ENCODE results near the gene SLC16A5. TPM values are rescaled to one million over a fixed set of nuclear protein-coding genes. Genes with fewer than 3 reads are reported as not detected.

Gene SLC16A5
- total RNA-seq, 4 donors from 2014 or later: 41.1 to 101 (median 62.6) TPM

DNA sequence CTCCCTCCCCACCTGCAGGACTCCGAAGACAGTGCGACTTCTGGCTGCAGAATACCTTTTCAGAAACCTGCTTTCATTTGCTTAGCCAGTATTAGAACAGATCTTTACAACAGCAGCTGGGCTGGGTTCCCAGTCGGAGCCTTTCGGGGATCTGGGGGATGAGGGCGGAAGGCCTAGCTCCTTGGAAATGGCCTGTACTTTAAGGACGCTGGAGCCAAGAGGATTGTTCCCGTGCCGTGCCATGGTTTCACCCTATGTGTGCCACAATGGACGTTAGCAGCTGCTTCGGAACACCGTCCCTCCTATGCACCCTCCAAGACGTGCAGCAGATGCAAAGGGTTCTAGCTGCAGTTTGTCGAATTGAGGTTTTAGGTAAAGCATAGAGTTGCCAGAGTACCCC, 24.6 kb upstream of the SLC16A5 start:
- no peak overlapping the region for H3K4me3 ChIP-seq (ENCODE audit: low read depth, poor library complexity, severe bottlenecking)

DNA sequence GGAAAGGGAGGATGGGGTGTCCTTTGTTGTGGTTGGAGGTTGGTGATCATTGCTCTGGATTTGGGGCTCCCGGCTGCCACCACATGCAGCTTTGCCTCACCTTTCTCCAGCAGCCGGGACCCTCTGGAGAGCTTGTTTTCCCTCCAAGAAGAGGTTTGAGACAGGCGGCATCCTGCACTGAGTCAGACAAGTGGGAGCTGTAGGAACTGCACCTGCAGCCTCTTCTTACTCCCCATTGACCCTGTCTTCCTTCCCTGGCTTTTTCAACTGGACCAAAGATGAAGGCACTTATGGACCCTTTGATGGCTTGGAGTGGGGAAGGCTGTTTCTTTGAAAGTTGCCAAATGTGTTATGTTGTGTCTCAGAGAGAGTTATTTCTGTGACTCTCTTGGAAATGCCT, 24.1 kb upstream of the SLC16A5 start:
- WGBS, 2 donors: 83 to 85% methylated on average over 3 of the region's 3 CpGs
- no peak for TF ChIP-seq POLR2A (IDR thresholded peaks at IDR 0.05)
- TF ChIP-seq, protein P1, sequence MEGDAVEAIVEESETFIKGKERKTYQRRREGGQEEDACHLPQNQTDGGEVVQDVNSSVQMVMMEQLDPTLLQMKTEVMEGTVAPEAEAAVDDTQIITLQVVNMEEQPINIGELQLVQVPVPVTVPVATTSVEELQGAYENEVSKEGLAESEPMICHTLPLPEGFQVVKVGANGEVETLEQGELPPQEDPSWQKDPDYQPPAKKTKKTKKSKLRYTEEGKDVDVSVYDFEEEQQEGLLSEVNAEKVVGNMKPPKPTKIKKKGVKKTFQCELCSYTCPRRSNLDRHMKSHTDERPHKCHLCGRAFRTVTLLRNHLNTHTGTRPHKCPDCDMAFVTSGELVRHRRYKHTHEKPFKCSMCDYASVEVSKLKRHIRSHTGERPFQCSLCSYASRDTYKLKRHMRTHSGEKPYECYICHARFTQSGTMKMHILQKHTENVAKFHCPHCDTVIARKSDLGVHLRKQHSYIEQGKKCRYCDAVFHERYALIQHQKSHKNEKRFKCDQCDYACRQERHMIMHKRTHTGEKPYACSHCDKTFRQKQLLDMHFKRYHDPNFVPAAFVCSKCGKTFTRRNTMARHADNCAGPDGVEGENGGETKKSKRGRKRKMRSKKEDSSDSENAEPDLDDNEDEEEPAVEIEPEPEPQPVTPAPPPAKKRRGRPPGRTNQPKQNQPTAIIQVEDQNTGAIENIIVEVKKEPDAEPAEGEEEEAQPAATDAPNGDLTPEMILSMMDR (IDR thresholded peaks at IDR 0.05): no peak

More for the DNA sequence above, 24.6 kb upstream of the SLC16A5 start:
- TF ChIP-seq, protein P1 (IDR thresholded peaks at IDR 0.05): no peak
- TF ChIP-seq POLR2A (IDR thresholded peaks at IDR 0.05): no peak
- intact Hi-C loops (cut with DNase I; ENCODE audit: low total_unique reads): loop anchor here (10.0 kb wide), 1 partner anchor 112 kb away; no protein-coding TSS in a partner anchor
- 85 to 89% methylated on average over 13 of the region's 13 CpGs for WGBS, 2 donors
- no peak for DNase-seq (ENCODE audit: low spot score in 2 of 2)

DNA sequence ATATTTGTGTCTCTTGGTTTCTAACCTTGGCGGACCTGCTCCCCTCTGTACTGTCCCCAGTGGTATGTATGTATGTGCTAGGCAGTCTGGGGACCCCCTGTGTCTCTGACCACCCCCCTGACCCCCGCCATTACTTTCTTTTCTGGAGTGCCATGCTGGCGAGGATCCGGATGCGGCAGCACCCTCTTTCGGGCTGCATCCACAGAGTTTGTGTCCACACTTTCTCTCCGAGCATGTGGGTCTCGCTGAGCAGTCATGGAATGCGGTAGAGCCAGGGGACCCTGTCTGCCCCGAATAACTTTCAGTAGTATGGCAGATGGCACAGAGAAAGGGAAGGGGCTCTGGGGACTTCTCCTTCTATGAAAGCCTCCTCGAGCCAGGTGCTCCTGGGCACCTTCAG, 23.7 kb upstream of the SLC16A5 start:
- no peak for DNase-seq (ENCODE audit: low spot score in 2 of 2)
- WGBS, 2 donors: 93 to 95% methylated on average over 11 of the region's 11 CpGs
- TF ChIP-seq POLR2A (IDR thresholded peaks at IDR 0.05): no peak
- TF ChIP-seq, protein P1 (IDR thresholded peaks at IDR 0.05): no peak
- H3K4me3 ChIP-seq (ENCODE audit: low read depth, poor library complexity, severe bottlenecking): no peak overlapping the region
- intact Hi-C loops (cut with DNase I; ENCODE audit: low total_unique reads): loop anchor here (10.0 kb wide), 1 partner anchor 111 kb away; no protein-coding TSS in a partner anchor

More for the DNA sequence above, 24.1 kb upstream of the SLC16A5 start:
- no peak overlapping the region for H3K4me3 ChIP-seq (ENCODE audit: low read depth, poor library complexity, severe bottlenecking)
- no peak for DNase-seq (ENCODE audit: low spot score in 2 of 2)
- intact Hi-C loops (cut with DNase I; ENCODE audit: low total_unique reads): loop anchor here (10.0 kb wide), 1 partner anchor 111 kb away; no protein-coding TSS in a partner anchor

DNA sequence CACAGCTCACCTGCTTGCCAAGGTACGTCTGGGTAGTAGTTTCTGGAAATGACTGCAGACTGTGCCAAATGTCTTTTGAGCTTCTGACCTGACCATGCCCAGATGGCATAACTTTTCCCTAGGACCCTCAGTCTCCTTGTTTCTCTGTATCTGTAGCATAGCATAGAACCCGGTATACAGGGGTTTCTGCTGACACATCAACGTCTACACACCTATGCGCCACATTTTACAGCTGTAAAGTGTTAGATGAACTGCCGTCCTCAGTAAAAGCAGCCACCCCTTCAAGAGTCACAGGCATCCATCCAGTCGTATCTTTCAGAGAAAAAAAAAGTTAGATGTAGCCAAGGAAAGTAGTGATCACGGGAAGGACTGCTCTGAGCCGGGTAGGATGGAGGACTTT, 23.3 kb upstream of the SLC16A5 start:
- intact Hi-C loops (cut with DNase I; ENCODE audit: low total_unique reads): loop anchor here (10.0 kb wide), 1 partner anchor 110 kb away; no protein-coding TSS in a partner anchor
- 85 to 88% methylated on average over 8 of the region's 8 CpGs for WGBS, 2 donors
- TF ChIP-seq, protein P1 (IDR thresholded peaks at IDR 0.05): no peak
- no peak for TF ChIP-seq POLR2A (IDR thresholded peaks at IDR 0.05)
- no peak overlapping the region for H3K4me3 ChIP-seq (ENCODE audit: low read depth, poor library complexity, severe bottlenecking)
- DNase-seq (ENCODE audit: low spot score in 2 of 2): no peak

DNA sequence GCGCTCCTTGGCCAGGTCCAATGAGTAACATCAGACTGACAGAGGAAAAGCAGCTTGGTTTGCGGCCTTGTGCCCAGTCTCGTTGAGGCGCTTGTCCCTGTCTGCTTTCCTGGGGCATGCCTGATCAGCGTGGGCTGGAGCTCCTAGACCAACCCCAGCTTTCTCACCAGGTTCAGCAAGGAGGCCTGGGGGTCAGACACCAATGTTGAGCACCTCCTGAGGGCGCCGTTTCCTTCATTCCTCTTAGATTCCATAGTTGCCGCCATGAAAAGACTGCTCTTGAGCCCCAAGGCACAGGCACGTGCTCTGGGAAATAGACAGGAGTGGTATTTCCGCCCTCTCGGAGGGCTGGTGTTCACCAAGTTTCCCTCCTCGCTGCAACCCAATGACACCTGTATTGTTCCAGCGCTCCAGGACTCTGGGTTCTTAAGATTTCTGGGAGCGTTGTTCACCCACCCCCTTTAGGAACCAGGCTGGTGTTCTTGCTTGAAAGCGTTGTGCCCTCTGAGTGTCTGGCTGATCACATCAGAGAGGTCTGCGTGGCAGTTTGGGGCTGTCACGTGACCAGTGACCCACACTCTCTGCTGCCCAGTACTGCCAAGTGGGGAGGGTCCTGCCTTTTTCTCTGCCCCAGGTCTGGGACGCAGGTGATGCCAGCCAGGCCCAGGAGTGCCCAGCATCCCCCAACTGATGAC, 22.7 kb upstream of the SLC16A5 start:
- WGBS, 2 donors: 91 to 95% methylated on average over 18 of the region's 18 CpGs
- no peak overlapping the region for H3K4me3 ChIP-seq (ENCODE audit: low read depth, poor library complexity, severe bottlenecking)
- intact Hi-C loops (cut with DNase I; ENCODE audit: low total_unique reads): loop anchor here (10.0 kb wide), 1 partner anchor 110 kb away; no protein-coding TSS in a partner anchor
- TF ChIP-seq POLR2A (IDR thresholded peaks at IDR 0.05): no peak
- TF ChIP-seq, protein P1 (IDR thresholded peaks at IDR 0.05): no peak
- DNase-seq (ENCODE audit: low spot score in 2 of 2): no peak
